Esophagus squamous epithelium (tissue), 5 donors: Measurements from ENCODE around the gene LRRC4C. TPM values are rescaled to one million over a fixed set of nuclear protein-coding genes. Genes with fewer than 3 reads are reported as not detected.

ENCODE experiments used
- DNase-seq: peaks from one replicate; lab custom pipeline; 2025; lab: John Stamatoyannopoulos, UW
- H3K27ac ChIP-seq, 4 donors: fragments of 200-600 bp; sonication (generic); one replicate each; pipeline ENCODE4 v1.5.1; 2016 to 2019; ENCODE audit warnings: mild to moderate bottlenecking in 1 of 4
- H3K27me3 ChIP-seq, 4 donors: fragments of 200-600 bp; sonication (generic); 1 replicate in 3 of 4; 2 replicates in 1 of 4; pipeline versions ENCODE4 v1.5.1 to v1.6.0; 2017 to 2021; ENCODE audit warnings: antibody characterized with exemption in 1 of 4
- H3K36me3 ChIP-seq, 3 donors: fragments of 200-600 bp; sonication (generic); one replicate each; pipeline ENCODE4 v1.5.1; 2016 to 2019
- H3K4me1 ChIP-seq, 3 donors: fragments of 200-600 bp; sonication (generic); one replicate each; pipeline ENCODE4 v1.5.1; 2017 to 2019
- H3K4me3 ChIP-seq, 4 donors: fragments of 200-600 bp; sonication (generic); 1 replicate in 3 of 4; 2 replicates in 1 of 4; pipeline ENCODE4 v1.5.1; 2016 to 2019; ENCODE audit warnings: mild to moderate bottlenecking in 2 of 4, moderate library complexity in 1 of 4
- H3K9me3 ChIP-seq, 3 donors: fragments of 200-600 bp; sonication (generic); one replicate each; pipeline ENCODE4 v1.5.1; 2016 to 2019
- CTCF ChIP-seq, 6 experiments: fragments of 450-650 bp in 4 of 6; fragments of 200-600 bp in 2 of 6; sonication (generic) in 2 of 6; IDR thresholded peaks; one replicate each; pipeline ENCODE4 v1.5.1; 2016 to 2019; ENCODE audit warnings: antibody characterized with exemption in 6 of 6, mild to moderate bottlenecking in 4 of 6, moderate library complexity in 4 of 6
- POLR2A ChIP-seq, 4 donors: fragments of 450-650 bp; IDR thresholded peaks; one replicate each; pipeline ENCODE4 v1.6.1; 2017; ENCODE audit warnings: antibody characterized with exemption in 4 of 4, mild to moderate bottlenecking in 4 of 4, moderate library complexity in 3 of 4
- WGBS, 2 donors: methylation state at CpG; one replicate each; pipeline ENCODE4 v1.1.5; 2018; 5-methylcytosine and 5-hydroxymethylcytosine counted together
- intact Hi-C: fragments of 100-400 bp; cut with DNase I; formaldehyde crosslinking; loops from one replicate; pipeline ENCODE4 v1.15.0; 2022
- total RNA-seq, 4 donors: library from RNA; depleted of rRNA; stranded (reverse); fragments of >200 nt; gene quantifications; one replicate each; pipeline ENCODE4 v1.1.0, GENCODE V29; 2016
- donor health status: DM: yes; HTN: yes; CAD: no.

Gene LRRC4C
- total RNA-seq, 4 donors from 2014 or later, result 0.09 to 0.38 (median 0.30) TPM; not detected in 1

- H3K27ac ChIP-seq, result no peak overlapping the region
- 65 to 72% methylated on average over 3 of the region's 3 CpGs for WGBS, 2 donors
- DNase-seq, result no peak
- H3K9me3 ChIP-seq, result peaks cover 0 to 12% (median 0%) of the 10 kb centered on the region in 3 donors
- H3K4me1 ChIP-seq, result no peaks in the 10 kb centered on the region
- TF ChIP-seq POLR2A (IDR thresholded peaks at IDR 0.05) (no peak), CTCF (IDR thresholded peaks at IDR 0.05) (no peak)
- H3K36me3 ChIP-seq, result no peaks in the 10 kb centered on the region
- H3K27me3 ChIP-seq, result no peaks in the 10 kb centered on the region
- intact Hi-C loops, result no loop called here
- H3K4me3 ChIP-seq, result no peak overlapping the region
These were observed 769.6 kb downstream of the LRRC4C start for GRCh38 chr11:40689823-40690222.

GRCh38 chr11:40688369-40688768 is 771.1 kb downstream of the LRRC4C start:
- DNase-seq, result no peak
- no peak overlapping the region for H3K27ac ChIP-seq
- no peaks in the 10 kb centered on the region for H3K4me1 ChIP-seq
- no peaks in the 10 kb centered on the region for H3K27me3 ChIP-seq
- H3K9me3 ChIP-seq, result peaks cover 0 to 12% (median 0%) of the 10 kb centered on the region in 3 donors
- WGBS, 2 donors, result 35 to 52% methylated on average over 4 of the region's 4 CpGs
- H3K4me3 ChIP-seq, result no peak overlapping the region
- no peaks in the 10 kb centered on the region for H3K36me3 ChIP-seq
- intact Hi-C loops, result no loop called here
- TF ChIP-seq CTCF (IDR thresholded peaks at IDR 0.05) (no peak), POLR2A (IDR thresholded peaks at IDR 0.05) (no peak)

- Histone ChIP-seq H3K36me3 (no peaks in the 10 kb centered on the region), H3K27me3 (no peaks in the 10 kb centered on the region), H3K27ac (no peak overlapping the region), H3K9me3 (peaks cover 0 to 20% (median 4%) of the 10 kb centered on the region in 3 donors), H3K4me3 (no peak overlapping the region), H3K4me1 (no peaks in the 10 kb centered on the region)
- DNase-seq, result no peak
- intact Hi-C loops, result no loop called here
- 54 to 68% methylated on average over 5 of the region's 5 CpGs for WGBS, 2 donors
- TF ChIP-seq POLR2A (IDR thresholded peaks at IDR 0.05) (no peak), CTCF (IDR thresholded peaks at IDR 0.05) (no peak)
These were observed 772.7 kb downstream of the LRRC4C start for GRCh38 chr11:40686765-40687164.

GRCh38 chr11:40683010-40683409 is 776.4 kb downstream of the LRRC4C start:
- WGBS, 2 donors, result 80 to 81% methylated on average over 7 of the region's 7 CpGs
- H3K4me3 ChIP-seq, result no peak overlapping the region
- H3K27me3 ChIP-seq, result no peaks in the 10 kb centered on the region
- H3K9me3 ChIP-seq, result peaks cover 0 to 14% (median 4%) of the 10 kb centered on the region in 3 donors
- DNase-seq, result no peak
- no peaks in the 10 kb centered on the region for H3K36me3 ChIP-seq
- no peaks in the 10 kb centered on the region for H3K4me1 ChIP-seq
- intact Hi-C loops, result no loop called here
- TF ChIP-seq POLR2A (IDR thresholded peaks at IDR 0.05) (no peak), CTCF (IDR thresholded peaks at IDR 0.05) (no peak)
- H3K27ac ChIP-seq, result no peak overlapping the region

- no peak overlapping the region for H3K27ac ChIP-seq
- H3K36me3 ChIP-seq, result no peaks in the 10 kb centered on the region
- peaks cover 0 to 14% (median 4%) of the 10 kb centered on the region in 3 donors for H3K9me3 ChIP-seq
- no peaks in the 10 kb centered on the region for H3K27me3 ChIP-seq
- no peak overlapping the region for H3K4me3 ChIP-seq
- H3K4me1 ChIP-seq, result no peaks in the 10 kb centered on the region
- DNase-seq, result no peak
- WGBS, 2 donors, result 54 to 58% methylated on average over 2 to 3 of the region's 3 CpGs
- no peak for TF ChIP-seq POLR2A (IDR thresholded peaks at IDR 0.05)
- no peak for TF ChIP-seq CTCF (IDR thresholded peaks at IDR 0.05)
- intact Hi-C loops, result no loop called here
These were observed 780.2 kb downstream of the LRRC4C start for GRCh38 chr11:40679276-40679675.
